Ascending aorta (tissue), 2 donors: ENCODE measurements around the gene POLL. TPM values are rescaled to one million over a fixed set of nuclear protein-coding genes. Genes with fewer than 3 reads are reported as not detected.
"Not testable (repeated sequence)": the region's sequence is repeated elsewhere in the genome, so short reads cannot be mapped to it uniquely, and the experiment has no call there.

Source experiments
- DNase-seq, 2 donors: peaks; one replicate each; pipeline ENCODE4 v3.0.0-alpha.2; 2019; ENCODE audit warnings: low spot score in 2 of 2
- H3K27ac ChIP-seq, 2 donors: fragments of 200-600 bp; sonication (generic); one replicate each; pipeline ENCODE4 v1.5.1; 2016 to 2017; ENCODE audit warnings: mild to moderate bottlenecking in 1 of 2
- H3K27me3 ChIP-seq: fragments of 200-600 bp; sonication (generic); one replicate; pipeline ENCODE4 v1.5.1; 2017
- H3K36me3 ChIP-seq, 2 donors: fragments of 200-600 bp; sonication (generic); one replicate each; pipeline ENCODE4 v1.5.1; 2016
- H3K4me1 ChIP-seq, 2 donors: fragments of 200-600 bp; sonication (generic); one replicate each; pipeline ENCODE4 v1.5.1; 2016 to 2017; ENCODE audit warnings: mild to moderate bottlenecking in 1 of 2
- H3K4me3 ChIP-seq, 2 donors: fragments of 200-600 bp; sonication (generic); one replicate each; pipeline ENCODE4 v1.5.1; 2016 to 2017; ENCODE audit warnings: mild to moderate bottlenecking in 1 of 2
- H3K9me3 ChIP-seq, 2 donors: fragments of 200-600 bp; sonication (generic); one replicate each; pipeline ENCODE4 v1.5.1; 2016
- CTCF ChIP-seq, 3 experiments: fragments of 200-600 bp in 2 of 3; fragments of 450-650 bp in 1 of 3; sonication (generic) in 2 of 3; IDR thresholded peaks; one replicate each; pipeline ENCODE4 v1.5.1; 2016 to 2019; ENCODE audit warnings: antibody characterized with exemption in 3 of 3, mild to moderate bottlenecking in 1 of 3, moderate library complexity in 1 of 3
- intact Hi-C: fragments of 100-400 bp; cut with DNase I; formaldehyde crosslinking; loops from one replicate; pipeline ENCODE4 v1.15.1; 2023
- total RNA-seq: library from RNA; depleted of rRNA; stranded (reverse); fragments of >200 nt; gene quantifications from one replicate; pipeline ENCODE4 v1.1.0, GENCODE V29; 2016

Gene POLL
- total RNA-seq, 1 donor from 2014 or later = 17.1 TPM

GRCh38 chr10:101607124-101607523 lies 19.1 kb upstream of the POLL start:
- intact Hi-C loops = no loop called here
- DNase-seq = no peak
- no peaks in the 10 kb centered on the region for H3K9me3 ChIP-seq
- no peak overlapping the region for H3K27ac ChIP-seq
- TF ChIP-seq CTCF (IDR thresholded peaks at IDR 0.05) = no peak
- H3K36me3 ChIP-seq = peaks cover 19 to 56% of the 10 kb centered on the region in 2 donors
- H3K27me3 ChIP-seq = no peaks in the 10 kb centered on the region
- H3K4me1 ChIP-seq = no peaks in the 10 kb centered on the region
- no peak overlapping the region for H3K4me3 ChIP-seq

GRCh38 chr10:101602761-101603398 lies 14.8 kb upstream of the POLL start:
- no peaks in the 10 kb centered on the region for H3K4me1 ChIP-seq
- H3K4me3 ChIP-seq = no peak overlapping the region
- H3K27me3 ChIP-seq = no peaks in the 10 kb centered on the region
- H3K27ac ChIP-seq = no peak overlapping the region
- intact Hi-C loops = loop anchor here (2.0 kb wide), 1 partner anchor 178 kb away; no protein-coding TSS in a partner anchor
- H3K36me3 ChIP-seq = peaks cover 0 to 13% of the 10 kb centered on the region in 2 donors
- no peaks in the 10 kb centered on the region for H3K9me3 ChIP-seq
- DNase-seq = peak in 1 of 2 donors; percentile 72
- peak; percentile 70 to 85 (median 78) for TF ChIP-seq CTCF (IDR thresholded peaks at IDR 0.05)

GRCh38 chr10:101601541-101601940 lies 13.5 kb upstream of the POLL start:
- no peaks in the 10 kb centered on the region for H3K27me3 ChIP-seq
- H3K4me3 ChIP-seq = no peak overlapping the region
- no peaks in the 10 kb centered on the region for H3K4me1 ChIP-seq
- DNase-seq = no peak
- H3K36me3 ChIP-seq = peaks cover 0 to 5% of the 10 kb centered on the region in 2 donors
- TF ChIP-seq CTCF (IDR thresholded peaks at IDR 0.05) = no peak
- H3K27ac ChIP-seq = no peak overlapping the region
- no peaks in the 10 kb centered on the region for H3K9me3 ChIP-seq
- intact Hi-C loops = no loop called here

- no peaks in the 10 kb centered on the region for H3K4me1 ChIP-seq
- no peaks in the 10 kb centered on the region for H3K27me3 ChIP-seq
- H3K36me3 ChIP-seq = no peaks in the 10 kb centered on the region
- no peak for TF ChIP-seq CTCF (IDR thresholded peaks at IDR 0.05)
- no peak for DNase-seq
- no peak overlapping the region for H3K27ac ChIP-seq
- no peak overlapping the region for H3K4me3 ChIP-seq
- H3K9me3 ChIP-seq = no peaks in the 10 kb centered on the region
- intact Hi-C loops = no loop called here
These were observed 9.2 kb upstream of the POLL start for GRCh38 chr10:101597091-101597900.

GRCh38 chr10:101595591-101596433 lies 7.8 kb upstream of the POLL start:
- no peak for TF ChIP-seq CTCF (IDR thresholded peaks at IDR 0.05)
- no peaks in the 10 kb centered on the region for H3K9me3 ChIP-seq
- no peaks in the 10 kb centered on the region for H3K4me1 ChIP-seq
- H3K27ac ChIP-seq = no peak overlapping the region
- H3K36me3 ChIP-seq = no peaks in the 10 kb centered on the region
- H3K27me3 ChIP-seq = no peaks in the 10 kb centered on the region
- no peak overlapping the region for H3K4me3 ChIP-seq
- intact Hi-C loops = no loop called here
- DNase-seq = no peak

GRCh38 chr10:101593331-101593730 lies 5.3 kb upstream of the POLL start:
- DNase-seq = not testable (repeated sequence)

More at GRCh38 chr10:101593331-101593730, 5.3 kb upstream of the POLL start:
- H3K36me3 ChIP-seq, H3K9me3 ChIP-seq, H3K27ac ChIP-seq, H3K27me3 ChIP-seq, intact Hi-C loops, H3K4me3 ChIP-seq, H3K4me1 ChIP-seq: not testable (repeated sequence)
